ENCODE measurements around the gene RAB30. TPM values are rescaled to one million over a fixed set of nuclear protein-coding genes. Genes with fewer than 3 reads are reported as not detected.

Gene RAB30
- total and polyA plus RNA-seq, 2 donors (not counting 3 experiments of a cell fraction or from before 2014, with no cell fraction given) = 4.1 to 14.6 TPM

GRCh38 chr11:82998697-82999096, 73.0 kb downstream of the RAB30 start:
- H3K27ac ChIP-seq (ENCODE audit: insufficient read depth, low read depth, low read length) = no peak overlapping the region
- CTCF ChIA-PET = interaction anchor here (0.9 to 1.7 kb wide), 4 partner anchors 9 to 131 kb away, joined by 3 to 6 read pairs (median 3); no protein-coding TSS in a partner anchor
- dilution Hi-C loops (cut with MboI; ENCODE audit: extremely low pct_ligation_motif_present, low sequenced_read_pairs) (no loop called here), intact Hi-C loops (cut with micrococcal nuclease) (no loop called here)
- no peaks in the 10 kb centered on the region for H3K9me3 ChIP-seq (replicated peaks; ENCODE audit: control insufficient read depth, insufficient read depth, low read length)
- DNase-seq (ENCODE audit: low read depth, low spot score) (no peak), FAIRE-seq (no peak)
- no peaks in the 10 kb centered on the region for H3K27me3 ChIP-seq (ENCODE audit: control insufficient read depth in 2 of 2, insufficient read depth in 2 of 2, low read length in 2 of 2)
- peaks cover 13% of the 10 kb centered on the region for H3K4me1 ChIP-seq (ENCODE audit: control insufficient read depth, extremely low read depth, insufficient read depth, low read length)
- POLR2A ChIA-PET = interaction anchor here (0.7 kb wide), 1 partner anchor 17 kb away, joined by 3 read pairs; no protein-coding TSS in a partner anchor
- no peaks in the 10 kb centered on the region for H3K9me1 ChIP-seq (replicated peaks; ENCODE audit: control insufficient read depth, extremely low read depth, insufficient read depth, low read length)
- H3K4me2 ChIP-seq (ENCODE audit: insufficient read depth, low read length) = no peak overlapping the region
- no peak overlapping the region for H3K4me3 ChIP-seq (replicated peaks in 1 of 3; ENCODE audit: insufficient read depth in 1 of 3, low read depth in 1 of 3, low read length in 3 of 3)
- TF ChIP-seq, protein P1, sequence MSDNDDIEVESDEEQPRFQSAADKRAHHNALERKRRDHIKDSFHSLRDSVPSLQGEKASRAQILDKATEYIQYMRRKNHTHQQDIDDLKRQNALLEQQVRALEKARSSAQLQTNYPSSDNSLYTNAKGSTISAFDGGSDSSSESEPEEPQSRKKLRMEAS (IDR thresholded peaks at IDR 0.05; ENCODE audit: insufficient read depth, insufficient read length) = no peak
- TF ChIP-seq POLR2AphosphoS5 (IDR thresholded peaks at IDR 0.05; ENCODE audit: insufficient read depth, low read depth, low read length) (no peak), MYC (IDR thresholded peaks at IDR 0.05; ENCODE audit: low read depth, low read length) (no peak), JUN (IDR thresholded peaks at IDR 0.05; ENCODE audit: borderline replicate concordance, insufficient read depth, insufficient read length, low read depth) (no peak), POLR2A (IDR thresholded peaks at IDR 0.05; ENCODE audit: low read depth, low read length) (no peak), GATA2 (IDR thresholded peaks at IDR 0.05; ENCODE audit: insufficient read depth, insufficient read length, low read depth, low read length) (no peak), EZH2 (IDR thresholded peaks at IDR 0.05; ENCODE audit: borderline replicate concordance, low read depth, low read length, severe bottlenecking) (no peak), FOS (IDR thresholded peaks at IDR 0.05; ENCODE audit: borderline replicate concordance, insufficient read depth, low read length) (no peak)
- TF ChIP-seq, protein P2, sequence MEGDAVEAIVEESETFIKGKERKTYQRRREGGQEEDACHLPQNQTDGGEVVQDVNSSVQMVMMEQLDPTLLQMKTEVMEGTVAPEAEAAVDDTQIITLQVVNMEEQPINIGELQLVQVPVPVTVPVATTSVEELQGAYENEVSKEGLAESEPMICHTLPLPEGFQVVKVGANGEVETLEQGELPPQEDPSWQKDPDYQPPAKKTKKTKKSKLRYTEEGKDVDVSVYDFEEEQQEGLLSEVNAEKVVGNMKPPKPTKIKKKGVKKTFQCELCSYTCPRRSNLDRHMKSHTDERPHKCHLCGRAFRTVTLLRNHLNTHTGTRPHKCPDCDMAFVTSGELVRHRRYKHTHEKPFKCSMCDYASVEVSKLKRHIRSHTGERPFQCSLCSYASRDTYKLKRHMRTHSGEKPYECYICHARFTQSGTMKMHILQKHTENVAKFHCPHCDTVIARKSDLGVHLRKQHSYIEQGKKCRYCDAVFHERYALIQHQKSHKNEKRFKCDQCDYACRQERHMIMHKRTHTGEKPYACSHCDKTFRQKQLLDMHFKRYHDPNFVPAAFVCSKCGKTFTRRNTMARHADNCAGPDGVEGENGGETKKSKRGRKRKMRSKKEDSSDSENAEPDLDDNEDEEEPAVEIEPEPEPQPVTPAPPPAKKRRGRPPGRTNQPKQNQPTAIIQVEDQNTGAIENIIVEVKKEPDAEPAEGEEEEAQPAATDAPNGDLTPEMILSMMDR (IDR thresholded peaks at IDR 0.05; ENCODE audit: extremely low read depth in 1 of 2, insufficient read depth in 1 of 2, low read depth in 1 of 2, low read length in 2 of 2) = no peak
- no peaks in the 10 kb centered on the region for H4K20me1 ChIP-seq (replicated peaks; ENCODE audit: control insufficient read depth, extremely low read depth, insufficient read depth, low read length)
- H3K79me2 ChIP-seq (ENCODE audit: control insufficient read depth, insufficient read depth, low read length) = no peaks in the 10 kb centered on the region
- no TSS peak for BruUV-seq (replicated peaks)
- no peak overlapping the region for H3K9ac ChIP-seq (replicated peaks; ENCODE audit: extremely low read depth, insufficient read depth, low read length)
- no peak overlapping the region for H2AFZ ChIP-seq (ENCODE audit: low read depth, low read length)
- no peaks in the 10 kb centered on the region for H3K36me3 ChIP-seq (ENCODE audit: control insufficient read depth in 2 of 2, extremely low read depth in 1 of 2, insufficient read depth in 2 of 2, low read length in 2 of 2)
